ENCODE measurements around the gene GPR151.

DNA sequence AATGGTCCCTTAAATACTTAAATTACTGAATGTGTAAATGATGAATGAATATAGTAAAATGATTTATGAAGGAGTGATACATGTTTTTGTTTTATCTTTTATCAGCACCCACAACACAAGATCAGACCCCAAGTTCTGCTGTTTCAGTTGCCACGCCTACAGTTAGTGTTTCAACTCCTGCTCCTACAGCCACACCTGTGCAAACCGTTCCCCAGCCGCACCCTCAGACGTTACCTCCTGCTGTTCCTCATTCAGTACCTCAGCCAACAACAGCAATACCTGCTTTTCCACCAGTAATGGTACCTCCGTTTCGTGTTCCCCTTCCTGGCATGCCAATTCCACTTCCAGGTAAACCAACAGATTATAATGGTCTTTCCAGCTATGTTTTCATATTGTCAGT lies 52.5 kb downstream of the GPR151 start:
- TF ChIP-seq, protein P1, sequence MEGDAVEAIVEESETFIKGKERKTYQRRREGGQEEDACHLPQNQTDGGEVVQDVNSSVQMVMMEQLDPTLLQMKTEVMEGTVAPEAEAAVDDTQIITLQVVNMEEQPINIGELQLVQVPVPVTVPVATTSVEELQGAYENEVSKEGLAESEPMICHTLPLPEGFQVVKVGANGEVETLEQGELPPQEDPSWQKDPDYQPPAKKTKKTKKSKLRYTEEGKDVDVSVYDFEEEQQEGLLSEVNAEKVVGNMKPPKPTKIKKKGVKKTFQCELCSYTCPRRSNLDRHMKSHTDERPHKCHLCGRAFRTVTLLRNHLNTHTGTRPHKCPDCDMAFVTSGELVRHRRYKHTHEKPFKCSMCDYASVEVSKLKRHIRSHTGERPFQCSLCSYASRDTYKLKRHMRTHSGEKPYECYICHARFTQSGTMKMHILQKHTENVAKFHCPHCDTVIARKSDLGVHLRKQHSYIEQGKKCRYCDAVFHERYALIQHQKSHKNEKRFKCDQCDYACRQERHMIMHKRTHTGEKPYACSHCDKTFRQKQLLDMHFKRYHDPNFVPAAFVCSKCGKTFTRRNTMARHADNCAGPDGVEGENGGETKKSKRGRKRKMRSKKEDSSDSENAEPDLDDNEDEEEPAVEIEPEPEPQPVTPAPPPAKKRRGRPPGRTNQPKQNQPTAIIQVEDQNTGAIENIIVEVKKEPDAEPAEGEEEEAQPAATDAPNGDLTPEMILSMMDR (conservative IDR thresholded peaks at IDR 0.05; ENCODE audit: low read depth, low read length): no peak
- TF ChIP-seq EZH2phosphoT487 (IDR thresholded peaks at IDR 0.05; ENCODE audit: borderline replicate concordance, low read length): no peak
- TF ChIP-seq EZH2 (IDR thresholded peaks at IDR 0.05; ENCODE audit: low read length, unreplicated experiment): no peak

All from PC-3 (cell line).